ENCODE results near the gene QSOX2.

Gene QSOX2

GRCh38 chr9:136201609-136202453 is 43.8 kb downstream of the QSOX2 start:
- DNase-seq, result no peak

DNA sequence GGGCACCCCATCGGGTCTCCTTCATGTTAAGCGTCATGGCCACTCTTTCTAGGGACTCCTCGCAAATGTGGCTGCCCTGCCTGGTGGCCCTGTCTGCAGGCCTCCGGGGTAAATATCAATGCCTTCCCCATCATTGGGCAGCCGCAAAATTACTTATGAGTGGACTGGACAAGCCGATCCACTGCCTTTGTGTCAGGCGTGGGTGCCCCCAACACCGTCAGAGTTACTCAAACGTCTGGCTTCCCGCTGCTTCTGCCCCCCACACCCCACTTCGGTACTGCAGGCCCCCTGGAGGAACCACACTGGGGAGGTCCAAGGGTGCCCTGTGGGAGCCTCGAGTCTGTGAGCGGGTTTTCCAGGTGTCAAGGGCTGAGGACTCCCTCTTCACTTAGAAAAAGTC is 44.4 kb downstream of the QSOX2 start:
- DNase-seq, result no peak

GRCh38 chr9:136200424-136200823 is 45.2 kb downstream of the QSOX2 start:
- no peak for DNase-seq

DNA sequence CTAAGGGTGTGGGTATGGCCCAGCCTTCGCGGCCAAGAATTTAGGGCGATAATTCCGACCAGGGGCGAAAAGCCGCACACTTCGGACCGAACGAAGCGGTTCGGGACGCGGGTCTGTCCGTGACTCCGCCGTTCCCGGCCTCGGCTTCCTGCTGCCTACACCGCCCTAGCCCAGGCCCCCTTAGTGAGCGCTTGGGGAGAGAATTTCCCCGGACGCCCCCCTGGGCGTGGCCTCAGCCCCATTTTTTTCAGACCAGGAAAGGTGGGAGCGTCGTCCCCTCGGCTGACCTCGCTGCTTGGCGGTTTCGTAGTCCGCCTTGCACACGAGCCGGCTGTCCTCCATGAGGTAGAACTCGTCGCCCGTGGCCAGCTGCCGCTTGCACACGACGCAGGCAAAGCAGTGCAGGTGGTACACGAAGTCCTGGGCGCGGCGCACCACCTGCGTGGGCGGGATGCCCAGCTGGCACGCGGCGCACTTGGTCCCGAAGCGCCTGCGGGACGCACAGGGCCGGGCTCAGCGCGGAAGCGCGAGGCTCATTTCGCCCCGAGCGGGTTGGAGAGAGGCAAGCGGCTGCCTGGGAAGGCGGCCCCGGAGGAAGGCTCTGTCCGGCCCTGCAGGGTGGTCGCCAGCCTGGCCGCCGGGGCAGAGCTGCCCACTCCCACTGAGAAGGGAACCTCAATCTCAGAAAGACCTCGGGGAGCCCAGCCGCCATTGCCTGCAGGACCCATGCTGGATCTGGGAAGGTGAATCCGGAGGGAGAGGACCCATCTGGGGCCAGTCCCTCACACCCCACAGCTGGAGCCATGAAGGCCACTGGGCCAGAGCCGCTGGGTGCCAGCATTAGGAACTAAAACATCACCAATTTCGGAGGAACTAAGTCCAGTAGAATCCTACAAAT is 46.0 kb downstream of the QSOX2 start:
- DNase-seq, result no peak

DNA sequence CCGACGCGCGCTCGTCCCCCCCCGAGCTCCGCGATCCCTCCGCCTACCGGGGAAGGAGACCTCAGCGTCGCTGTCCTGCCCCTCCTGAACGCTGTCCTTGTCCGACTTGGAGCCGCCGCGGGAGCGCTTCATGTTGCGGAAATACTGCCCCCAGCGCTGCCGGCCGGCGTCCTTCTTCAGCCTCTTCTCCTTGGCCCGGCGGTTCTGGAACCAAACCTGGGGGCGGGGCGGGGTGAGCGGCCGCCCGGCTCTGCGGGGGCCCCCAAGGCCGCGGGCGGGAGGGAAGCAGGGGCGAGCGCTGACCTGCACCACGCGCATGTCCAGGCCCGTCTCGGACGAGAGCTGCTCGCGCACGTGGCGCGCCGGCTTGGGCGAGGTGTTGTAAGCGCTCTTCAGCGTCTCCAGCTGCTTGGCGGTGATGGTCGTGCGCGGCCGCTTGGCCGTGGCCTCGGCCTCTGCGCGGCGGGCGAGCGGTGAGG is 47.0 kb downstream of the QSOX2 start:
- no peak for DNase-seq

GRCh38 chr9:136197930-136198604 is 47.5 kb downstream of the QSOX2 start:
- DNase-seq, result no peak

- no peak for DNase-seq
Measured at GRCh38 chr9:136197084-136197875, 48.3 kb downstream of the QSOX2 start.

DNA sequence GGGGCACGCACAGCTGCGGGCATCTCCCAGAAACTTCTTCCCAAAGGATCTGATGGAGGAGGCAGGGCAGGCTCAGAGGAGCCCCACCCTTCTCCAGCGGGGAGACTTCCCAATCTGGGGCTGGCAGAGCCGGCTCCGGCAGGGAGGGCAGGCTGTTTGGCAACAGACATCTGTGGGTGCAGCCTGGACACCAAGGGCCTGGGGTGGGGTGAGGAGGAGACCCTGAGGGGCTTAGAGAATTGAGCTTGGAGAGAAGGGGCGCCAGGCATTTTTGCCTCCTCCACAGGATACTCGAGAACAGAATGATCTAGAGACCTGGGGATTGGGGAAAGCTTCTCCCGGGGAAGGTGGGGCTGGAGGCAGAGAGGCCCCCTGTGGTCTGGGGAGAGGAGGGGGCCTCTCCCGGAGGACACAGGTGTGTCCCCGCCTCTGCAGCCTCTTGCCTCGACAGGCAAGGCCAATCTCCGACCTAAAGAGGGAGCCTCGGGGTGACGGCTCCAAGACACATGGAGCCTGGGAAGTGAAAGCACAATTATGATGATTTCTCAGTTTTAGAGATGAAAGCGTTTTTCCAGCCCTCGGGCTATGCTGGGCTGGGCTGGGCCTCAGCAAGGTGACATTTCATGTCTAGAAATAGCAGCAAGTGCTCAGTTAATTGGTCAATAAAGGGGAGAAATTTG is 49.1 kb downstream of the QSOX2 start:
- DNase-seq, result no peak

GRCh38 chr9:136194540-136194939 is 51.1 kb downstream of the QSOX2 start:
- no peak for DNase-seq

DNA sequence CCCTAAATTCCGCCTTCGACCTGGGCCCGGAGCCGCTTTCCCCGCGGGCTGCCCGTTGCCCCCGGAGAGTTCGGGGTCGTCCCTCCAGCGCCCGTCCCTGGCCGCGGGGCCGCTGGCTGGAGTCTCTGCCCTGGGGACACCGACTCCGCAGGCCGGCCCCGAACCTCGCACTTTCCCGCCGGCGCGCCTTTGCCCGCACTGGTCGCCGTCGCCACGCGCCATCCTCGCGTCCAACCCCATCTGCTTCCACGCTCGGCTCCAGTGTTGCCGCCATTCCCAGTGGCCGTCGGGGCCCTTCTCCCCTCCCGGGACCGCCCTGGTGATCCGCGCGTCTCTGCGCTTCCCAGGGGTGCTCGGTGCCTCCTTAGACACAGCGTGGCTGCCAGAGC is 51.7 kb downstream of the QSOX2 start:
- DNase-seq, result no peak

- DNase-seq, result no peak
Measured at GRCh38 chr9:136193127-136193890, 52.3 kb downstream of the QSOX2 start.

GRCh38 chr9:136192289-136193126 is 53.1 kb downstream of the QSOX2 start:
- no peak for DNase-seq

GRCh38 chr9:136191960-136192286 is 53.7 kb downstream of the QSOX2 start:
- no peak for DNase-seq

GRCh38 chr9:136191099-136191959 is 54.3 kb downstream of the QSOX2 start:
- DNase-seq, result no peak

GRCh38 chr9:136190656-136191055 is 55.0 kb downstream of the QSOX2 start:
- DNase-seq, result no peak

DNA sequence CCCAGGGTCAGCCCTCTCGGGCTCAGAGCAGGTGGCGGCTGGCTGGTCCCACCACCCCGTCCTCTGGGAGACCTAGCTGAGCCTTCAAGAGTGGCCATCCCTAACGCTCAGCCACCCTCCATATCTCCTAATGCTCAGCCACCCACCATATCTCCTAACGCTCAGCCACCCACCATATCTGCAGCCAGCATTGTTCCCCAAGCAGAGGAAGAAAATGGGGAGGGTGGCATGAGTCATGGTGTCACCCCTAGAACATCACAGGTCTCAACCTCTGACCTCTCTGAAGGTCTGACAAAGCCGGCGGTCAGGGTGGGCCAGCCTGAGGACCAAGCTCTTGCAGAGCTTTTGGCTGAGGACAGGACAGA is 55.4 kb downstream of the QSOX2 start:
- DNase-seq, result no peak

DNA sequence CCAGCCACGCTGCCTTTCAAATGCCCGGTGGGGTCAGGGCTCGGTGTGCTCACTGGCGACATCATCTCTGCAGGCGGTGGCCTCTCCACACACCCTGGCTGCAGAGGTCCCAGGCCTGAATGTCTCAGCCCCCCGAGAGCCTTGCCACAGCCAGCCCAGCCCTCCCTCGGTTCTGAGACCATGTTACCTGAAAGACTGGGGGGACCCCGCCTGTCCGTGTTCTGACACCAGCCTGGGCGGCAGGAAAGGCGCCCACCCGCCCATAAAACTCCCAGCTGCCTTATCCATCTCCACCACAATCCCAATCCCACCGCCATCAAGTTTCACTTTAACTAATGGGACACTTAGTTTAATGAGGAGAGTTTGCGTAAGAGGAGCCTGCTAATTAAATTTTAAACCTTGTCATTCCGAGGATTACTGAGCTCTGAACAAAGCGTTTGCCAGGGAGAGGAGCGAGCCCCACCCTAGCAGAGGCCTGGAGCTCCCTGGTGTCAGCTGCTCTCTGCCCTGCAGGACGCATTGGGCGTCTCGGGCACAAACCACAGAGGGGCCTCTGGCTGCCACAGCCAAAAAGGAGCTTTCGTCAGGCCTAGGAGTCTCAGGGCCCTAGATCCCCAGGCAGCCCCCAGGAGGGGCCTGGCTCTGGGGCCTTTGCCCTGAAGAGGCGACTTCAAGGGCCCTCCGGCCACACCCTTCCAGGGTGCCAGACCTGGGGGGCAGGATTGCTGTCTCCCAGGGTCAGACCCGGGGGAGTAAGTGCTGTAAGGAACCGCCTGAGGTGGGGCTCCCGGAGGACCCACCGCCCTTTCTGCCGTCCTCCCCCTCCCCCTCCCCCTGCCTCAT is 56.0 kb downstream of the QSOX2 start:
- DNase-seq, result no peak

All from retina (tissue), 1 donor.